Smooth muscle cell of the brain vasculature (primary cell): ENCODE data around the gene EPHB4.
"Not testable (repeated sequence)": the region's sequence is repeated elsewhere in the genome, so short reads cannot be mapped to it uniquely, and the experiment has no call there.

Source experiments
- DNase-seq: peaks from one replicate; pipeline ENCODE4 v3.0.0-alpha.2; 2012; ENCODE audit warnings: low read depth, low spot score

Gene EPHB4

DNA sequence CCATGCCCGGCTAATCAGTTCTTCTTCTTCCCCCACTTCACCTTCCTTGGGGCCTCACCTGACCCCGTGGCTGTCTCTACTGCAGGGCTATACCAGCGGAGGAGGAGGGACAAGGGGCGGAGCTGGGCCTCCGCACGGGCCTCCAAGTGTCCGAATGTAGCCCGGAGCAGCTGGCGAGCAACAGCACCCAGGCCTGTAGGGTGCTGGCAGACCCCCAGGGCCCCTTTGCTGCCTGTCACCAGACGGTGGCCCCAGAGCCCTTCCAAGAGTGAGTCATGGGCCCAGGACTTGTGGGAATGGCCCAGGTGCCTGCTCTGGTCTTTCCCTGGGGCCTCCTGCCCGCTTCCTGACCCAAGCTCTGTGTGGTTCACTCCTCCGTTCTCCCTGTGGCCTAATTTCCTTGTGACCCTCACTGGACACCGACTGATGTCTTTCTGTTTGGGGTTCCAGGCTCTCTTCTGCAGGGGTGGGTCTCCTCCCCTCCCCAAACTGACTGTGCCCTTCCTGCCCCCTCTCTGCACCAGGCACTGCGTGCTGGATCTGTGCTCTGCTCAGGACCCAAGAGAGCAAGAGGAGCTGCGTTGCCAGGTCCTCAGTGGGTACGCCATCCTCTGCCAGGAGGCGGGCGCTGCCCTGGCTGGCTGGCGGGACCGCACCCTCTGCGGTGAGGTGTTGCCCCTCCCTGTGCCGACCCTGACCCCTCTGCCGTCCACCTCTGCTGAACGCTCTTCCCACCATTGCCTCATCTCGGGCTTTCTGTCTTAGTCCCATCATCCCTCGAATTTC, 35.2 kb downstream of the EPHB4 start:
- DNase-seq, result no peak

DNA sequence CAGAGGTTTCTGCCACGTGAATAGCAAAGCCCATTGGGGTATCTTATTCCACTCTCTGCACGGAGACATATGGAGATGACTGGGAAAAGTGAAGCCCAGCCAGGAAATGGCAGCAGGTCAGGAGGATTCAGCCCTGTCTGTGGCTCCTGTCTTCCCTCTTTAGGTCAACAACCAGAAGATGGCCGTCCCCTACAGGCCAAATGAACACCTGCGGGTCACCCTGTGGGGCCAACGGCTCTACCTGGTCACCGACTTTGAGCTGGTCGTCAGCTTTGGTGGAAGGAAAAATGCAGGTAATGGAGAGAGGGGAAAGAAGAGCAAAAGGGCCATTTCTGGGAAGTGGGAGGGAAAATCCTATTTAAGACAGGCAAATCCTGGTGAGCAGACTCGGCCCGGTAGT, 38.3 kb downstream of the EPHB4 start:
- DNase-seq, result no peak

DNA sequence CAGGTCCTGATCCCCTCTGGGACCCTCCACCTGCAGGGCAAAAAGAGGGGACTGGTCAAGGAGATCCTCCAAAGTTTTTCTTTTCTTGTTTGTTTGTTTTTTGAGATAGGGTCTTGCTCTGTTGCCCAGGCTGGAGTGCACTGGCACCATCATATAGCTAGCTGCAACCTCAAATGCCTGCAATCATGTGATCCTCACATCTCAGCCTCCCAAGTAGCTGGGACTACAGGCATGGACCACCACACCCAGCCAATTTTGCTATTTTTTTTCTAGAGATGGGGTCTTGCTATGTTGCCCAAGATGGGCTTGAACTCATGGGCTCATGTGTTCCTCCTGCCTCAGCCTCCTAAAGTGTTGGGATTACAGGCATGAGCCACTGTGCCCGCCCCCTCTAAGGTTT, 41.0 kb downstream of the EPHB4 start:
- no peak for DNase-seq

DNA sequence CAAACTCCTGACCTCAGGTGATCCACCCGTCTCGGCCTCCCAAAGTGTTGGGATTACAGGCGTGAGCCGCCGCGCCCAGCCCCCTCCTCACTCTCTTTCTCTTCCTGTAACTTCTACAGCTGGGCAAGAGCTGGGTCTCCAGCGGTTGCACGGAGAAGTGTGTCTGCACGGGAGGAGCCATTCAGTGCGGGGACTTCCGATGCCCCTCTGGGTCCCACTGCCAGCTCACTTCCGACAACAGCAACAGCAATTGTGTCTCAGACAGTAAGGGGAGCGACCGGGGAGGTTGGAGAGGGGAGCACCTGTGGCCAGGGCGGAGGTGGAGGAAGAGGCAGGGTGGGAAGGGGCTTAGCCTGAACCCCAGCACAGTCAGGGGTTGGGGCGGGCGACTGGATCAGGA, 41.4 kb downstream of the EPHB4 start:
- no peak for DNase-seq

DNA sequence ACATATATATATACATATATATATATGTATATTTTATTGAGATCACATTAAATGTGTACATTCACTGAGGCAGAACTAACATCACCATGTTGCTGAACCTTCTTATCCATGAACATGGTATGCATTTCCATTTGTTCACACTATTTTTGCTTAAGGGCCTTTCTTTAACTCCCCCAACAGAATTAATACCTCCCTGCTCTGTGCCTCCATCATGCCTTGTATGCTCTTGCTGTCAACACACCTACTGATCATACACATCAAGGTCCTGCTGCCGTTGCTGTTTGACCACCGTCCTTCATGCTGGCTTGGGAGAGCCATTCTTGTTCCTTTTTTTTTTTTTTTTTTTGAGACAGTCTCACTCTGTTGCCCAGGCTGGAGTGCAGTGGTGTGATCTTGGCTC, 43.5 kb downstream of the EPHB4 start:
- no peak for DNase-seq

DNA sequence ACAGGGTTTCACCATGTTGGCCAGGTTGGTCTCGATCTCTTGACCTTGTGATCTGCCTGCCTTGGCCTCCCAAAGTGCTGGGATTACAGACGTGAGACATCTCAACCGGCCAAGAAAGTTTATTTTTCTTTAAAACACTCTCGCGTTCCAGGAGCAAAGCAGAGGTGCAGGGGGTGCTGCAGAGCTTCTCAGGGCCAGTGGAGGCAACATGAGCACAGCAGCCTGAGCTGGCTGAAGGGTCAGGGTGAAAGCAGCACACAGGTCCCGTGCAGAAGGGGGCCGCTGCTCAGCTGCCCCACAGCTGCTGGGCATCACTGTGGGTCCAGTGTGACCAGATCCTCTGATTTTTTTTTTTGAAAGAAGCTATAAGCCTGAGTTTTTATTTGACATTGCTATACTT, 46.1 kb downstream of the EPHB4 start:
- DNase-seq, result no peak

DNA sequence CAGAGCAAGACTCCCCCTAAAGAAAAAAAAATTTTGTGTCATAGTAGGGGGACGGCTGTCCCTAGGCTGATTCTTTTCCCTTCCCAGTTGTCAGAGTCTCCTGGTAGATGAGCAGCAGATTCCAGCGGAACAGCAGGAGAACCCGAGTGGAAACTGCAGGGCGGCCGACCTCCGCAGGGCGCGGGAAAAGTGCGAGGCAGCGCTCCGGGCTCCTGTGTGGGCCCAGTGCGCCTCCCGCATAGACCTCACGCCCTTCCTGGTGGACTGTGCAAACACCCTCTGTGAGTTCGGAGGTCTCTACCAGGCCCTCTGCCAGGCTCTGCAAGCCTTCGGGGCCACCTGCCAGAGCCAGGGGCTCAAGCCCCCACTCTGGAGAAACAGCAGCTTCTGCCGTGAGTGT, 48.0 kb downstream of the EPHB4 start:
- no peak for DNase-seq

DNA sequence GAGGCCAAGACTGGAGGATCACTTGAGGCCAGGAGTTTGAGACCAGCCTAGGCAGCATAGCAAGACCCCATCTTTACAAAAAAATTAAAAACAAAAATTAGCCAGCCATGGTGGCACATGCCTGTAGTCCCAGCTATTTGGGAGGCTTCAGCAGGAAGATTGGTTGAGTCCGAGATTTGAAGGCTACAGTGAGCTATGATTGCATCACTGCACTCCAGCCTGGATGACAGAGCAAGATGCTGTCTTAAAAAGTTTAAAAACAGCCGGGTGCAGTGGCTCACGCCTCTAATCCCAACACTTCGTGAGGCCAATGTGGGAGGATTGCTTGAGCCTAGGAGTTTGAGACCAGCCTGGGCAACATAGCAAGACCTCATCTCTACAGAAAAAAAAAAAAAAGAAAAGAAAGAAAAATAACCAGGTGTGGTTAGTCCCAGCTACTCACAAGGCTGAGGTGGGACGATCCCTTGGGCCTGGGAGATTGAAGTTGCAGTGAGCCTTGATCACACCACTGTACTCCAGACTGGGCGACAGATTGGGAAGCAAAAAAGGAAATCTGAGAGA, 49.2 kb downstream of the EPHB4 start:
- no peak for DNase-seq

DNA sequence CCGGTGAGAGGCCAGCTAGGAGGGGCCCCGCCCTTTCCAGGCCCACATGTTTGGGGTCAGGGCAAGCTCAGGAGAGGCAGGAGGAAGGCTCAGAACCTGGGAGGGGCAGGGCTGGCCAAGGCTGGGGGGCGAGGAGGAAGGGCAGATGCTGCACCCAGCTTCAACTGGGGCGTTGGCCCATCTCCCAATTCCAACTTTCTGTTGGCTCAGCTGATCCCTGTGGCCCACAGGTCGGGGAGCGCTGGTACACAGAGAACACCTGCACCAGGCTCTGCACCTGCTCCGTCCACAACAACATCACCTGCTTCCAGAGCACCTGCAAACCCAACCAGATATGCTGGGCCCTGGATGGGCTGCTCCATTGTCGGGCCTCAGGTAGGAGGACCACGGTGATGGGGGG, 53.8 kb downstream of the EPHB4 start:
- DNase-seq, result no peak

DNA sequence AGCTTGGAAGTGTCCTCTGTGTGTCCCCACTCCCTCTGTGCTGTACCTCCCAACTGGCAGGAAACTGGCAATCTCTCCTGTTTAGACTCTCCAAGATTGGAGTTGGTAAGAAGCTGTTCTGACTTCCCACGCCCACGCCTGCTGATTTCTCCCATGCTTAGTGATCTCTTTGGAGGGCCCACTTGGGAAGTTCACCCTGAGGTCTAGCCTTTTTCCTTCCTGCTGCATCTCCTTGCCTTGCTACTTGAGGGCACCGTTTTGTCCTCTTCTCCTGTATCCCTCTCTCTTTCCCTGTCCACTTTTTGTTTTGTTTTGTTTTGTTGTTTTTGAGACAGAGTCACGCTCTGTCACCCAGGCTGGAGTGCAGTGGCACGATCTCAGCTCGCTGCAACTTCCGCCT, 58.5 kb downstream of the EPHB4 start:
- DNase-seq, result no peak

DNA sequence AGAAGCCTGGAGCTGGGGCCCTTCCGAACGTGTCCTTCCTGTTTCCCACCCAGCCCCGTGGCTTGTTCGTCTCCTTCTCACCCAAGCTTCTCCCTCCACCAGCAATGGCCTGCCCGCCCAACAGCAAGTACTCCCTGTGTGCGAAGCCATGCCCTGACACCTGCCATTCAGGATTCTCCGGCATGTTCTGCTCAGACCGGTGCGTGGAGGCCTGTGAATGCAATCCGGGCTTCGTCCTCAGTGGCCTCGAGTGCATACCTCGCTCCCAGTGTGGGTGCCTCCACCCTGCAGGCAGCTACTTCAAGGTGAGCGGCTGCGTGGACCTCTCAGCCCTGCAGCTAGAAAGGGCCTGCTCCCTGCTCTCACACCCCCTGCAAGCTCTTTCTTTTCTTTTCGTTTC, 62.1 kb downstream of the EPHB4 start:
- no peak for DNase-seq

DNA sequence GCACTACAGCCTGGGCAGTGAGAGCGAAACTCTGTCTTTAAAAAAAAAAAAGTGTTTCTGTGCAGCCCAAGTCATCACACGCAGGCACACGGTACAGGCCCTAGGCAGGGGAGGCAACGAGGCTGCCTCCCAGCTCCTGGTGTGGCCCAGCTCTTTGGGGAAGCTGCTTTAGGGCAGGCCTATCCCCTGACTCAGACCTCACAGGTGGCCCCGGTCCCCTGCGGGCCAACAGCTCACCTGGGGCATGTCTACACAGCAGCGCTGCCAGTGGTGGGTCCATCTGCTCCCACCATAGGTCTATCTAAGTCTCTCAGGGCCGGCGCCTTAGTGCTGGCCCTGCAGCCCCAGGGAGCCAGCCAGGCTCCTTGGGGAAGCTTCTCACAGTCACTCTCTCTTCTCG, 62.5 kb downstream of the EPHB4 start:
- no peak for DNase-seq

DNA sequence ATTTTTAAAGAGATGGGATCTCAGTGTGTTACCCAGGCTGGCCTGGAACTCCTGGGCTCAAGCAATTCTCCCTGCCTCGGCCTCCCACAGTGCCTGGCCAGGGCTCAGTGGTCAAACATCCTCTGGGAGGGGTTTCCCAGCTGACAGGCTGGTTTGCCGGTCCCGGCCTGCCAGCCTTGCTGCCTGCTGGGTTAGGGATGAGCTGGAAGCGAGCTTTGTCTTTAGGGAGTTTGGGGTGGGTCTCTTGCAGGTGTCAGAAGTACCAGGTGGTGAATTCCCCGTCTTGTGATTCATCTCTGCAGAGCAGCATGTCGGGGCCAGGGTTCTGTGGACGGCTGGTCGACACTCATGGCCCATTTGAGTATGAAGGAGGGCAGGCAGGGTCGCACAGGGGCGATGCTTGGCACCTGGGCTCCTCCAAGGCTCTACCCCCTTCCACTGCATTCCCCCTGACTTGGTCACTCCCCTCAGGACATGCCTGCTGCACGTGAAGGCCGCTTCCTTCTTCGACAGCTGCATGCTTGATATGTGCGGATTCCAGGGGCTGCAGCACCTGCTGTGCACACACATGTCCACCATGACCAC, 63.7 kb downstream of the EPHB4 start:
- DNase-seq, result no peak

DNA sequence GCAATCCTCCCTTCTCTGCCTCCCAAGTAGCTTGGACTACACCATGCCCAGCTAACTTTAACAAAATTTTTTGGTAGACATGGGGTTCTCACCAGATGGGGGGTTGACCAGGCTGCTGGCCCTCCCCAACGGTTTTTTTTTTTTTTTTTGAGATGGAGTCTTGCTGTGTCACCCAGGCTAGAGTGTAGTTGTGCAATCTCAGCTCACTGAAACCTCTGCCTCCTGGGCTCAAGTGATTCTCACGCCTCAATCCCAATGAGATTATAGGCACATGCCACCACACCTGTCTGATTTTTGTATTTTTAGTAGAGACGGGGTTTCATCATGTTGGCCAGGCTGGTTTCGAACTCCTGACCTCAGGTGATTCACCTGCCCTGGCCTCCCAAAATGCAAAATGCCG, 64.5 kb downstream of the EPHB4 start:
- DNase-seq, result not testable (repeated sequence)

DNA sequence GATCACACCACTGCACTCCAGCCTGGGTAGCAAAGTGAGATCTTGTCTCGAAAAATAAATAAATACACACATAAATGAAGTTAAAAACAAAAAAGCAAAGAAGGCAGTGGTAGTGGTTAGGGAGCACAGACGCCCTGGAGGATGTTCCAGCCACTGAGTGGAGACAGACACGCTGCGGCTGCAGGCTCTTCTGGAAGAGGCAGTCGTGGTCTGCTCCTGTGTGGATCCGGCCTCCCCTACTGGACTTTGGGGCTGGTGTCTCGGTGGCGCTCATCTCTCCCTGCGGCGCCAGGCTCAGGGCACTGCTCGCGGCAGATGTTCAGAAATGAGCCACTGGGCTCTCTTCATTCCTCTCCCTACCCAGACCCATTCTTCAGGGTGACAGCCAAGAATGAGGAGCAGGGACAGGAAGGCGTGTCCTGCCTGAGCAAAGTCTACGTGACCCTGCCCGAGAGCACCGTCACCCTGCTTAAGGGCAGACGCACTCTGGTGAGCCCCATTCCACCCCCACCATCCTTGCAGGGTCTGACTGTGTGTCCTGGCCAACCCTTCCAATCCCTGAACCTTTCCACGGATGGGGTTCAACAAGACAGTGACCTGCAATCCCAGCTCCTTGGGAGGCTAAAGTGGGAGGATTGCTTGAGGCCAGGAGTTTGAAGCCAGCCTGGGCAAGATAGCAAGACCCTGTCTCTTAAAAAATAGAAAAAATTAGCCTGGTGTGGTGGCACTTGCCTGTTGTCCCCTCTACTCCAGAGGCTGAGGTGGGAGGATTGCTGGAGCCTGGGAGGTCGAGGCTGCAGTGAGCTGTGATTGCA, 67.8 kb downstream of the EPHB4 start:
- no peak for DNase-seq

DNA sequence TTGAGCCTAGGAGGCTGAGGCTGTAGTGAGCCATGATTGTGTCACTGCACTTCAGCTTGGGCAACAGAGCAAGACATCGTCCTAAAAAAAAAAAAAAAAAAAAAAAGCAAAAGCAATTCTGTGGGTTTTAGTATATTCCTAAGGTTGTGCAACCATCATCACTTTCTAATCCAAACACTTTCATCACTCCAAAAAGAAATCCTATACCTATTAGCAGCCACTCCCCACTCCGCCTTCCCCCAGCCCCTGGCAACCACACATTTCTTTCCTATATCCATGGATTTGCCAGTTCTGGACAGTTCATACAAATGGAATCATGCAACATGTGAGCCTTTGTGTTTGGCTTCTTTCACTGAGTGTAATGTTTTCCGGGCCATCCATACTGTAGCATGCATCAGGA, 73.6 kb downstream of the EPHB4 start:
- DNase-seq, result no peak

DNA sequence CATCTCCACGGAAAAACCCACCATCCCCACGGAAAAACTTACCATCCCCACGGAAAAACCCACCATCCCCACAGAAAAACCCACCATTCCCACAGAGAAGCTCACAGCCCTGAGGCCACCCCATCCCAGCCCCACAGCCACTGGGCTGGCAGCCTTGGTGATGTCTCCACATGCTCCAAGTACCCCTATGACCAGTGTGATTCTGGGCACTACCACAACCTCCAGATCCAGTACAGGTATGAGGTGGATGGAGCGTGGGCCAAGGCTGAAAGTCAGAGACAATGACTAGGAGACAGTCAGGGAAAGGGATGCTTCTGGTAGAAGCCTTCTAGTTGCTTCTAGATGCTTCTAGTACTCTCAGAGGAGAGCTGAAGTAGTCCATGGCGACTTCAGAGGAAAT, 74.3 kb downstream of the EPHB4 start:
- no peak for DNase-seq
